HepG2 (cell line): ENCODE data around the gene DGKG. TPM values are rescaled to one million over a fixed set of nuclear protein-coding genes. Genes with fewer than 3 reads are reported as not detected.

Experiments used
- CAMTA2 ChIP-seq: sonication (generic); formaldehyde crosslinking; IDR thresholded peaks from 2 replicates; pipeline ENCODE4 v1.4.0; 2020; ENCODE audit warnings: mild to moderate bottlenecking, missing genetic modification reagents, borderline replicate concordance
- MED13 ChIP-seq: sonication (generic); formaldehyde crosslinking; IDR thresholded peaks from 2 replicates; pipeline ENCODE4 v1.5.0; 2020; ENCODE audit warnings: missing genetic modification reagents
- MEIS2 ChIP-seq: sonication (generic); formaldehyde crosslinking; IDR thresholded peaks from 2 replicates; pipeline ENCODE4 v1.9.0; 2021; ENCODE audit warnings: mild to moderate bottlenecking, missing genetic modification reagents
- PAX8 ChIP-seq: sonication (generic); formaldehyde crosslinking; IDR thresholded peaks from 2 replicates; pipeline ENCODE4 v1.8.0; 2022; ENCODE audit warnings: mild to moderate bottlenecking, missing genetic modification reagents, borderline replicate concordance
- RBM22 ChIP-seq: fragments of 200-400 bp; formaldehyde crosslinking; optimal IDR thresholded peaks from 2 replicates; pipeline ENCODE3; 2017; ENCODE audit warnings: mild to moderate bottlenecking, low read length, moderate library complexity
- RBM39 ChIP-seq: fragments of 200-400 bp; formaldehyde crosslinking; IDR thresholded peaks from one replicate; pipeline ENCODE4 v1.6.1; 2018; ENCODE audit warnings: antibody characterized with exemption, mild to moderate bottlenecking, low read depth, low read length; ENCODE audit not compliant: poor library complexity, severe bottlenecking
- SOX13 ChIP-seq, 3 experiments: fragments of 450-650 bp in 1 of 3; sonication (generic) in 1 of 3; formaldehyde crosslinking in 1 of 3; IDR thresholded peaks in 2 of 3; conservative IDR thresholded peaks in 1 of 3; 2 replicates each; pipeline versions ENCODE4 v1.5.0 to v1.6.1; 2016 to 2020; ENCODE audit warnings: antibody characterized with exemption in 1 of 3, mild to moderate bottlenecking in 1 of 3, missing compliant biosample characterization in 1 of 3, missing genetic modification reagents in 1 of 3, moderate library complexity in 1 of 3
- STAT6 ChIP-seq: sonication (generic); formaldehyde crosslinking; IDR thresholded peaks from 2 replicates; pipeline ENCODE4 v1.4.0; 2020; ENCODE audit warnings: missing genetic modification reagents, mild to moderate bottlenecking, borderline replicate concordance
- ZFAT ChIP-seq: sonication (generic); formaldehyde crosslinking; conservative IDR thresholded peaks from 2 replicates; pipeline ENCODE4 v1.8.1; 2023; ENCODE audit warnings: missing genetic modification reagents, inconsistent platforms
- ZFP82 ChIP-seq: sonication (generic); formaldehyde crosslinking; IDR thresholded peaks from 2 replicates; pipeline ENCODE4 v1.5.1; 2020; ENCODE audit warnings: mild to moderate bottlenecking, missing genetic modification reagents, borderline replicate concordance
- ZNF383 ChIP-seq: sonication (generic); formaldehyde crosslinking; IDR thresholded peaks from 2 replicates; pipeline ENCODE4 v1.4.0; 2020; ENCODE audit warnings: missing genetic modification reagents, mild to moderate bottlenecking, borderline replicate concordance
- ZNF614 ChIP-seq: IDR thresholded peaks from 2 replicates; pipeline ENCODE4 v1.6.1; 2018; ENCODE audit warnings: missing biosample characterization, missing genetic modification reagents, inconsistent platforms, borderline replicate concordance
- ZNF720 ChIP-seq: sonication (generic); formaldehyde crosslinking; IDR thresholded peaks from 2 replicates; pipeline ENCODE4 v1.4.0; 2020; ENCODE audit warnings: missing genetic modification reagents
- ZNF772 ChIP-seq: sonication (generic); formaldehyde crosslinking; IDR thresholded peaks from 2 replicates; pipeline ENCODE4 v1.5.0; 2020; ENCODE audit warnings: mild to moderate bottlenecking, missing genetic modification reagents
- ZNF780A ChIP-seq: sonication (generic); formaldehyde crosslinking; IDR thresholded peaks from 2 replicates; pipeline ENCODE4 v1.8.0; 2022; ENCODE audit warnings: mild to moderate bottlenecking, missing genetic modification reagents, moderate library complexity
- polyA plus RNA-seq, 8 experiments: library from polyadenylated mRNA; depleted of rRNA in 3 of 8; stranded (reverse) in 7 of 8; unstranded in 1 of 8; fragments of >200 nt; fragmentation: Illumina TruSeq in 4 of 8; extraction: Trizol in 4 of 8; gene quantifications; 2 replicates each; pipeline versions ENCODE4 v1.2.1 to v1.2.3, GENCODE V29; 2011 to 2016; ENCODE audit warnings: low read depth in 4 of 8, missing spikeins in 1 of 8, mixed read lengths in 1 of 8; ENCODE audit not compliant: insufficient read depth in 1 of 8
- total RNA-seq, 5 experiments: library from RNA; depleted of rRNA; stranded (reverse); fragments of >200 nt; fragmentation: Illumina TruSeq; extraction: Trizol; gene quantifications; 2 replicates each; pipeline ENCODE4 v1.2.3, GENCODE V29; 2016; ENCODE audit warnings: low read depth in 1 of 5
- TF ChIP-seq, protein P1 (sequence below): sonication (generic); formaldehyde crosslinking; IDR thresholded peaks from 2 replicates; pipeline ENCODE4 v1.8.0; 2022; ENCODE audit warnings: missing genetic modification reagents, mild to moderate bottlenecking, moderate library complexity, borderline replicate concordance
- TF ChIP-seq, protein P2 (sequence below): sonication (generic); formaldehyde crosslinking; IDR thresholded peaks from 2 replicates; pipeline ENCODE4 v1.4.0; 2020; ENCODE audit warnings: low read depth, missing genetic modification reagents
- TF ChIP-seq, protein P3 (sequence below): conservative IDR thresholded peaks from 2 replicates; pipeline ENCODE4 v1.6.1; 2018; ENCODE audit warnings: missing genetic modification reagents

The DGKG gene
- total and polyA plus RNA-seq, 2 of the 13 experiments (the other 11 are each of a cell fraction or from before 2014, with no cell fraction given), result 3.8 to 6.2 TPM

DNA sequence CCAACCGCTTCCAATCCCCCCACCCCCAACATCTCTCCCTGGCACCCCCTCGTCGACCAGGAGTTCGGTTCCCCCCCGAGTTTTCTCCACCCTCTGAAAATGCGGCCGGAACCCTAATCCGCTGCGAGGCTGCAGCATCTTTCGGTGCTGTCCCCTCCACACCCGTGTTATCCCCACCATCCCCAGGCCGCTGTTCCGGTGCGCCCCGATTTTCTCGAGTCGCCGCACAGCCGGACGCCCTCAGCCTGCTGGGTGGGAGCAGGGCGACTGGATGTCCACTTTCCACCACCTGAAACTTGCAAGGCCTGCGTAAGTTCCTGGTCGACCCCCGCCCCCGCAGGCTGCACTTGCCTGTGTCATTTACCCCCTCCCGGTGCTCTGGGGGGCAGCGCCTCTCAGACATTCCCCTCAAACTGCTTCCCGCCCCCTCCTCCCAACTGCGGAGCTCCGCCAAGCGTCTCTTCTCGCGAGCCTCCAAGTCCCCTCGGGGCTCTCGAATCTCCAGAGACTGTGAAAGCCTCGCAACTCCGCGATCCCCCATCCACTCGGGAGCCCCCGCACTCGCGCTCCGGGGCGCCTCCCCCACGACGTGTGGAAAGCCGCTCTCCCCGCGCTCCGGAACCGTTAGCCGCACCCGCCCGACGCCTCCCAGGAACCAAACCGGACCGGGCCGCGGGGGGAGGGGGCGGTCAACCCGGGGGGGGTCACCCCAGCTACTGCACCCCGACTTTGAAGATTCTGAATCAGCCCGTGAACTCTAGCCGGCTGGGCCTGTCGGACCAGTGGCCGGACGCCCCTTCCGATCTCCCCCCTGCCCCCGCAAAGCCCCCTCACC is 253.7 kb downstream of the DGKG start (continued):
- TF ChIP-seq STAT6 (CRISPR knock-in tag), result no peak
- TF ChIP-seq RBM22, result peak; percentile 21
- no peak for TF ChIP-seq ZNF720 (CRISPR knock-in tag)
- no peak for TF ChIP-seq ZNF614
- TF ChIP-seq, protein P1, sequence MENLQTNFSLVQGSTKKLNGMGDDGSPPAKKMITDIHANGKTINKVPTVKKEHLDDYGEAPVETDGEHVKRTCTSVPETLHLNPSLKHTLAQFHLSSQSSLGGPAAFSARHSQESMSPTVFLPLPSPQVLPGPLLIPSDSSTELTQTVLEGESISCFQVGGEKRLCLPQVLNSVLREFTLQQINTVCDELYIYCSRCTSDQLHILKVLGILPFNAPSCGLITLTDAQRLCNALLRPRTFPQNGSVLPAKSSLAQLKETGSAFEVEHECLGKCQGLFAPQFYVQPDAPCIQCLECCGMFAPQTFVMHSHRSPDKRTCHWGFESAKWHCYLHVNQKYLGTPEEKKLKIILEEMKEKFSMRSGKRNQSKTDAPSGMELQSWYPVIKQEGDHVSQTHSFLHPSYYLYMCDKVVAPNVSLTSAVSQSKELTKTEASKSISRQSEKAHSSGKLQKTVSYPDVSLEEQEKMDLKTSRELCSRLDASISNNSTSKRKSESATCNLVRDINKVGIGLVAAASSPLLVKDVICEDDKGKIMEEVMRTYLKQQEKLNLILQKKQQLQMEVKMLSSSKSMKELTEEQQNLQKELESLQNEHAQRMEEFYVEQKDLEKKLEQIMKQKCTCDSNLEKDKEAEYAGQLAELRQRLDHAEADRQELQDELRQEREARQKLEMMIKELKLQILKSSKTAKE (CRISPR knock-in tag), result 0 out of 2 replicates have a peak, but pooled peaks have one; percentile 22
- TF ChIP-seq PAX8, result no peak
- TF ChIP-seq, protein P2, sequence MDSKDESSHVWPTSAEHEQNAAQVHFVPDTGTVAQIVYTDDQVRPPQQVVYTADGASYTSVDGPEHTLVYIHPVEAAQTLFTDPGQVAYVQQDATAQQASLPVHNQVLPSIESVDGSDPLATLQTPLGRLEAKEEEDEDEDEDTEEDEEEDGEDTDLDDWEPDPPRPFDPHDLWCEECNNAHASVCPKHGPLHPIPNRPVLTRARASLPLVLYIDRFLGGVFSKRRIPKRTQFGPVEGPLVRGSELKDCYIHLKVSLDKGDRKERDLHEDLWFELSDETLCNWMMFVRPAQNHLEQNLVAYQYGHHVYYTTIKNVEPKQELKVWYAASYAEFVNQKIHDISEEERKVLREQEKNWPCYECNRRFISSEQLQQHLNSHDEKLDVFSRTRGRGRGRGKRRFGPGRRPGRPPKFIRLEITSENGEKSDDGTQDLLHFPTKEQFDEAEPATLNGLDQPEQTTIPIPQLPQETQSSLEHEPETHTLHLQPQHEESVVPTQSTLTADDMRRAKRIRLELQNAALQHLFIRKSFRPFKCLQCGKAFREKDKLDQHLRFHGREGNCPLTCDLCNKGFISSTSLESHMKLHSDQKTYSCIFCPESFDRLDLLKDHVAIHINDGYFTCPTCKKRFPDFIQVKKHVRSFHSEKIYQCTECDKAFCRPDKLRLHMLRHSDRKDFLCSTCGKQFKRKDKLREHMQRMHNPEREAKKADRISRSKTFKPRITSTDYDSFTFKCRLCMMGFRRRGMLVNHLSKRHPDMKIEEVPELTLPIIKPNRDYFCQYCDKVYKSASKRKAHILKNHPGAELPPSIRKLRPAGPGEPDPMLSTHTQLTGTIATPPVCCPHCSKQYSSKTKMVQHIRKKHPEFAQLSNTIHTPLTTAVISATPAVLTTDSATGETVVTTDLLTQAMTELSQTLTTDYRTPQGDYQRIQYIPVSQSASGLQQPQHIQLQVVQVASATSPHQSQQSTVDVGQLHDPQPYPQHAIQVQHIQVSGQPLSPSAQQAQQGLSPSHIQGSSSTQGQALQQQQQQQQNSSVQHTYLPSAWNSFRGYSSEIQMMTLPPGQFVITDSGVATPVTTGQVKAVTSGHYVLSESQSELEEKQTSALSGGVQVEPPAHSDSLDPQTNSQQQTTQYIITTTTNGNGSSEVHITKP (CRISPR knock-in tag), result no peak
- TF ChIP-seq ZFP82 (CRISPR knock-in tag), result no peak
- no peak for TF ChIP-seq ZNF772
- TF ChIP-seq CAMTA2 (CRISPR knock-in tag), result no peak
- no peak for TF ChIP-seq SOX13 (IDR thresholded peaks at IDR 0.05)
- TF ChIP-seq SOX13 (CRISPR knock-in tag; conservative IDR thresholded peaks at IDR 0.05 in 1 of 2, IDR thresholded peaks at IDR 0.05 in 1 of 2), result no peak
- TF ChIP-seq ZFAT (CRISPR knock-in tag), result no peak
- TF ChIP-seq MEIS2 (CRISPR knock-in tag), result no peak
- no peak for TF ChIP-seq RBM39
- TF ChIP-seq, protein P3, sequence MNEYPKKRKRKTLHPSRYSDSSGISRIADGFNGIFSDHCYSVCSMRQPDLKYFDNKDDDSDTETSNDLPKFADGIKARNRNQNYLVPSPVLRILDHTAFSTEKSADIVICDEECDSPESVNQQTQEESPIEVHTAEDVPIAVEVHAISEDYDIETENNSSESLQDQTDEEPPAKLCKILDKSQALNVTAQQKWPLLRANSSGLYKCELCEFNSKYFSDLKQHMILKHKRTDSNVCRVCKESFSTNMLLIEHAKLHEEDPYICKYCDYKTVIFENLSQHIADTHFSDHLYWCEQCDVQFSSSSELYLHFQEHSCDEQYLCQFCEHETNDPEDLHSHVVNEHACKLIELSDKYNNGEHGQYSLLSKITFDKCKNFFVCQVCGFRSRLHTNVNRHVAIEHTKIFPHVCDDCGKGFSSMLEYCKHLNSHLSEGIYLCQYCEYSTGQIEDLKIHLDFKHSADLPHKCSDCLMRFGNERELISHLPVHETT (CRISPR knock-in tag), result peak; percentile 16; the same call in 1 of the 2 replicates
- no peak for TF ChIP-seq MED13
- TF ChIP-seq ZNF383 (CRISPR knock-in tag), result no peak
- TF ChIP-seq ZNF780A, result no peak
